Measurements from ENCODE around the gene PTGFRN. TPM values are rescaled to one million over a fixed set of nuclear protein-coding genes. Genes with fewer than 3 reads are reported as not detected.
"Not testable (repeated sequence)": the region's sequence is repeated elsewhere in the genome, so short reads cannot be mapped to it uniquely, and the experiment has no call there.

The PTGFRN gene
- total RNA-seq (ENCODE audit: low replicate concordance): 41.5 and 53.2 TPM in 2 replicates

- H3K27ac ChIP-seq: no peak within 1 kb of the TSS
- H3K79me2 ChIP-seq (ENCODE audit: low read depth): peaks cover 44% of the 10 kb centered on the region
- peaks cover 34% of the 10 kb centered on the region for H3K4me1 ChIP-seq
- H2AFZ ChIP-seq (replicated peaks): peak within 1 kb of the TSS; percentile 80
- H3K9me3 Mint-ChIP-seq: no peaks in the 10 kb centered on the region
- H3K27me3 Mint-ChIP-seq (ENCODE audit: insufficient read depth, low read depth): peaks cover 2% of the 10 kb centered on the region
- peak within 1 kb of the TSS; percentile 84 for H3K4me3 ChIP-seq
- peak within 1 kb of the TSS; percentile 56 for H3K9ac ChIP-seq
- H3K36me3 ChIP-seq: no peaks in the 10 kb centered on the region
- H3K36me3 Mint-ChIP-seq: no peaks in the 10 kb centered on the region
- H3F3A ChIP-seq (ENCODE audit: low read depth): peaks cover 10% of the 10 kb centered on the region
- H3K27ac Mint-ChIP-seq: peak within 1 kb of the TSS; percentile 97
- TF ChIP-seq EZH2 (IDR thresholded peaks at IDR 0.05) (no peak), EZH2phosphoT487 (IDR thresholded peaks at IDR 0.05) (no peak), CTCF (IDR thresholded peaks at IDR 0.05) (no peak)
- peaks cover 9% of the 10 kb centered on the region for H3K4me1 Mint-ChIP-seq
- peak; percentile 91 for DNase-seq (ENCODE audit: low spot score)
- peaks cover 35% of the 10 kb centered on the region for H4K20me1 ChIP-seq (ENCODE audit: low read depth)
- H3K4me2 ChIP-seq: peak within 1 kb of the TSS; percentile 95
- H3K4me3 Mint-ChIP-seq: peak within 1 kb of the TSS; percentile 94
- peaks cover 4% of the 10 kb centered on the region for H3K27me3 ChIP-seq
- H3K9me3 ChIP-seq (ENCODE audit: low read depth): no peaks in the 10 kb centered on the region
Measured at GRCh38 chr1:116909512-116910378, at the start of gene PTGFRN. TSS of gene PTGFRN (plus strand) at chr1:116909916. CDS start at chr1:116910204, 288 bp downstream.

- H3K4me3 ChIP-seq; H3K9me3 Mint-ChIP-seq; H3K79me2 ChIP-seq (ENCODE audit: low read depth); H3K27me3 ChIP-seq; H3K9ac ChIP-seq; H3K9me3 ChIP-seq (ENCODE audit: low read depth); H3K27ac ChIP-seq; H4K20me1 ChIP-seq (ENCODE audit: low read depth); H3K4me2 ChIP-seq; H3K4me3 Mint-ChIP-seq; H3K27ac Mint-ChIP-seq; H3K36me3 Mint-ChIP-seq; H2AFZ ChIP-seq (replicated peaks); H3K27me3 Mint-ChIP-seq (ENCODE audit: insufficient read depth, low read depth); H3K36me3 ChIP-seq; DNase-seq (ENCODE audit: low spot score): not testable (repeated sequence)
- H3F3A ChIP-seq (ENCODE audit: low read depth): peaks cover 12% of the 10 kb centered on the region
- peaks cover 13% of the 10 kb centered on the region for H3K4me1 ChIP-seq
- H3K4me1 Mint-ChIP-seq: peaks cover 18% of the 10 kb centered on the region
Measured at GRCh38 chr1:116860167-116860566, 49.5 kb upstream of the PTGFRN start.

DNA sequence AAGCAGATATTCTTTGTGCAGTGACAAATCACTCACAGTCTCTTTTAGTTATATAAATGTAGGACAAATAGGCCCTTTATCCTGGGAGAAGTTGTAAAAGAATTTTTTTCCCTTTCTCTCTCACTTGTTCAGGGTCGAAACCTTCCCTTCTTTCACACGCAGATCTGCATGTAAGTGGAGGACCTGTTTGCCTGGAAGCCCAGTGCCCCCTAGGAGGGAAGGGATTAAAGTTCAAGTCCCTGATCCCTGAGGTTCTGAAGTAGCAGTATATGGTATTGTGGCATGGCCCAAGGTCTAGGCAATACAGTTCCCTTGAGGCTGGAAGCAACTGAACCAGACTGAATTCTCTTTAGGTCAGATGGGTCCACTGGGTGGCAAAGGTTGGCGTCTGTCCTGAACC lies 48.6 kb upstream of the PTGFRN start:
- H3K4me3 Mint-ChIP-seq: no peak overlapping the region
- peak overlapping the region; percentile 11 for H3K27ac Mint-ChIP-seq
- H3K36me3 ChIP-seq: no peaks in the 10 kb centered on the region
- H3K27me3 ChIP-seq: no peaks in the 10 kb centered on the region
- no peak overlapping the region for H2AFZ ChIP-seq (replicated peaks)
- H3K9me3 ChIP-seq (ENCODE audit: low read depth): no peaks in the 10 kb centered on the region
- H3K79me2 ChIP-seq (ENCODE audit: low read depth): no peaks in the 10 kb centered on the region
- H3K27ac ChIP-seq: no peak overlapping the region
- peaks cover 2% of the 10 kb centered on the region for H3K9me3 Mint-ChIP-seq
- no peak overlapping the region for H3K4me3 ChIP-seq
- no peaks in the 10 kb centered on the region for H4K20me1 ChIP-seq (ENCODE audit: low read depth)
- DNase-seq (ENCODE audit: low spot score): no peak
- H3K9ac ChIP-seq: no peak overlapping the region
- TF ChIP-seq CTCF (IDR thresholded peaks at IDR 0.05): no peak
- H3K4me1 Mint-ChIP-seq: peaks cover 8% of the 10 kb centered on the region
- H3F3A ChIP-seq (ENCODE audit: low read depth): peaks cover 3% of the 10 kb centered on the region
- no peak overlapping the region for H3K4me2 ChIP-seq
- H3K4me1 ChIP-seq: peaks cover 4% of the 10 kb centered on the region
- no peaks in the 10 kb centered on the region for H3K27me3 Mint-ChIP-seq (ENCODE audit: insufficient read depth, low read depth)
- no peaks in the 10 kb centered on the region for H3K36me3 Mint-ChIP-seq

DNA sequence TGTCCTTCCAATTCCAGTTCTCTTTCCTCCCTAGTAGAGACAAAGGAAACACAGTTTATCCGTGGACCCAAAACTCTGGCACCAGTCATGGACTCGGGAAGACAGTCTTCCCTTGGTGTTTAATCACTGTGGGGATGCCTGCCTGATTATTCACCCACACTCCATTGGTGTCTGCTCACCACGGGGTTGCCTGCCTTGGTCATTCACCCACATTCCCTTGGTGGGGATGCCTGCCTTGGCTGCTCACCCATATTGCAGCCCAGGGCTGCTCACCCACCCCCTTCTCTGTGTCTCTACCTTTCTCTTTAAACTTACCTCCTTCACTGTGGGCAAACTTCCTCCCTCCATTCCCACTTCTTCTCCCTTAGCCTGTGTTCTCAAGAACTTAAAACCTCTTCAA lies 46.7 kb upstream of the PTGFRN start:
- not testable (repeated sequence) for H3K4me3 Mint-ChIP-seq; H2AFZ ChIP-seq (replicated peaks); H3K9ac ChIP-seq; H3K9me3 Mint-ChIP-seq; H3K27ac ChIP-seq; H3K4me1 Mint-ChIP-seq; DNase-seq (ENCODE audit: low spot score); H3K4me3 ChIP-seq; H3F3A ChIP-seq (ENCODE audit: low read depth); H3K36me3 ChIP-seq; H3K9me3 ChIP-seq (ENCODE audit: low read depth); H3K4me2 ChIP-seq; H3K27me3 ChIP-seq; H3K27me3 Mint-ChIP-seq (ENCODE audit: insufficient read depth, low read depth); H3K36me3 Mint-ChIP-seq; H4K20me1 ChIP-seq (ENCODE audit: low read depth); H3K27ac Mint-ChIP-seq; H3K79me2 ChIP-seq (ENCODE audit: low read depth); H3K4me1 ChIP-seq

- H3K4me1 Mint-ChIP-seq; H3K36me3 ChIP-seq; H3K27ac Mint-ChIP-seq; H3K4me3 Mint-ChIP-seq; H2AFZ ChIP-seq (replicated peaks); H3K27me3 ChIP-seq; H3K36me3 Mint-ChIP-seq; H3F3A ChIP-seq (ENCODE audit: low read depth); H4K20me1 ChIP-seq (ENCODE audit: low read depth); H3K4me2 ChIP-seq; H3K9ac ChIP-seq; H3K4me3 ChIP-seq; H3K79me2 ChIP-seq (ENCODE audit: low read depth); H3K9me3 Mint-ChIP-seq; H3K27me3 Mint-ChIP-seq (ENCODE audit: insufficient read depth, low read depth); H3K9me3 ChIP-seq (ENCODE audit: low read depth); DNase-seq (ENCODE audit: low spot score); H3K4me1 ChIP-seq; H3K27ac ChIP-seq: not testable (repeated sequence)
Measured at GRCh38 chr1:116866478-116866877, 43.2 kb upstream of the PTGFRN start.
